ENCODE data around the gene TMEM239.

- no peak for TF ChIP-seq CTCF (IDR thresholded peaks at IDR 0.05)
- TF ChIP-seq POLR2A (IDR thresholded peaks at IDR 0.05), result no peak
Measured at GRCh38 chr20:2800521-2801285, 15.5 kb upstream of the TMEM239 start, which contains the start of gene CPXM1.
